HepG2 (cell line): ENCODE data around the gene TYW1. TPM values are rescaled to one million over a fixed set of nuclear protein-coding genes. Genes with fewer than 3 reads are reported as not detected.
"Not testable (repeated sequence)": the region's sequence is repeated elsewhere in the genome, so short reads cannot be mapped to it uniquely, and the experiment has no call there.

Source experiments
- ATAC-seq: fragments of 200-7000 bp; cut with Tn5 transposase; 3 replicates; pipeline ENCODE4 v1.9.1; 2020; ENCODE audit warnings: mild to moderate bottlenecking, moderate library complexity
- BruUV-seq: library from RNA; stranded (reverse); fragments of 400-500 nt; replicated peaks from 2 replicates; lab custom pipeline; 2021; lab: Mats Ljungman, UMichigan
- CTCF ChIA-PET: fragments of 300-600 bp; formaldehyde crosslinking; extraction: SDS; loops from one replicate; lab custom pipeline; 2021; ENCODE audit warnings: low total read pairs, inconsistent platforms, low intra/inter-chr PET ratio; lab: Yijun Ruan, JAX
- POLR2A ChIA-PET: fragments of 350-600 bp; sonication (Branson Sonifier 250); formaldehyde crosslinking; loops from one replicate; lab custom pipeline; 2020; ENCODE audit warnings: antibody characterized with exemption, inconsistent platforms; lab: Yijun Ruan, JAX
- DNase-seq: peaks from one replicate; pipeline ENCODE4 v3.0.0-alpha.2; 2015; ENCODE audit warnings: low spot score
- FAIRE-seq: peaks from 3 replicates; lab custom pipeline; 2011; peaks lifted over from hg19 to GRCh38; lab: Jason Lieb, UNC
- H2AFZ ChIP-seq: one replicate; pipeline ENCODE4 v1.6.1; 2011; ENCODE audit warnings: low read length, inconsistent platforms
- H3K27ac ChIP-seq: fragments of 300-600 bp; 3 replicates; pipeline ENCODE4 v1.8.0; 2011; ENCODE audit warnings: mixed run types, mild to moderate bottlenecking, mixed read lengths, low read length, inconsistent platforms; ENCODE audit not compliant: insufficient read depth; ENCODE audit errors: extremely low read length
- H3K27me3 ChIP-seq, 2 experiments: fragments of 200-600 bp in 1 of 2; 2 replicates in 1 of 2; 3 replicates in 1 of 2; pipeline versions ENCODE4 v1.6.0 to v1.8.0; 2011; ENCODE audit warnings: low read length in 2 of 2, mild to moderate bottlenecking in 2 of 2, moderate library complexity in 2 of 2, inconsistent platforms in 1 of 2; ENCODE audit not compliant: insufficient read depth in 2 of 2, control insufficient read depth in 1 of 2
- H3K36me3 ChIP-seq, 2 experiments: fragments of 200-600 bp in 1 of 2; replicated peaks in 1 of 2; 2 replicates in 1 of 2; 3 replicates in 1 of 2; pipeline versions ENCODE4 v1.5.1 to v1.8.0; 2011; ENCODE audit warnings: low read length in 2 of 2, inconsistent platforms in 1 of 2; ENCODE audit not compliant: insufficient read depth in 2 of 2, control insufficient read depth in 1 of 2
- H3K4me1 ChIP-seq: 2 replicates; pipeline ENCODE4 v1.5.1; 2012; ENCODE audit warnings: low read length, inconsistent platforms; ENCODE audit not compliant: insufficient read depth
- H3K4me2 ChIP-seq: 2 replicates; pipeline ENCODE4 v1.6.0; 2011; ENCODE audit warnings: low read depth, low read length, inconsistent platforms
- H3K4me3 ChIP-seq, 3 experiments: fragments of 200-600 bp in 1 of 3; sonication (generic), shearing (Covaris generic) in 1 of 3; replicated peaks in 1 of 3; 2 replicates each; pipeline ENCODE4 v1.5.1; 2011 to 2016; ENCODE audit warnings: low read length in 3 of 3, inconsistent platforms in 2 of 3, low read depth in 2 of 3, mild to moderate bottlenecking in 2 of 3, control low read depth in 1 of 3, mixed read lengths in 1 of 3; ENCODE audit not compliant: insufficient read depth in 1 of 3
- H3K79me2 ChIP-seq: one replicate; pipeline ENCODE4 v1.6.1; 2011; ENCODE audit warnings: low read length, inconsistent platforms; ENCODE audit not compliant: insufficient read depth
- H3K9ac ChIP-seq: 2 replicates; pipeline ENCODE4 v1.6.0; 2011; ENCODE audit warnings: mild to moderate bottlenecking, low read depth, low read length, inconsistent platforms; ENCODE audit not compliant: insufficient read depth
- H3K9me3 ChIP-seq: 2 replicates; pipeline ENCODE4 v1.5.1; 2012; ENCODE audit warnings: mild to moderate bottlenecking, low read length
- H4K20me1 ChIP-seq: 2 replicates; pipeline ENCODE4 v1.6.0; 2011; ENCODE audit warnings: inconsistent platforms, mild to moderate bottlenecking, low read length, moderate library complexity; ENCODE audit not compliant: insufficient read depth
- WGBS: methylation state at CpG from one replicate; pipeline ENCODE4 v1.1.6; 2017; ENCODE audit warnings: low lambda C conversion rate; 5-methylcytosine and 5-hydroxymethylcytosine counted together
- in situ Hi-C: cut with HindIII; loops from 2 replicates; pipeline ENCODE4 v1.10.0; 2017; ENCODE audit warnings: low pct_unique_long_range_greater_than_20kb; ENCODE audit not compliant: extremely low pct_ligation_motif_present
- intact Hi-C: fragments of 100-400 bp; cut with micrococcal nuclease; formaldehyde crosslinking; loops from one replicate; pipeline ENCODE4 v1.10.0; 2022; ENCODE audit not compliant: unreplicated experiment
- polyA plus RNA-seq, 8 experiments: library from polyadenylated mRNA; depleted of rRNA in 3 of 8; stranded (reverse) in 7 of 8; unstranded in 1 of 8; fragments of >200 nt; fragmentation: Illumina TruSeq in 4 of 8; extraction: Trizol in 4 of 8; gene quantifications; 2 replicates each; pipeline versions ENCODE4 v1.2.1 to v1.2.3, GENCODE V29; 2011 to 2016; ENCODE audit warnings: low read depth in 4 of 8, missing spikeins in 1 of 8, mixed read lengths in 1 of 8; ENCODE audit not compliant: insufficient read depth in 1 of 8
- total RNA-seq, 5 experiments: library from RNA; depleted of rRNA; stranded (reverse); fragments of >200 nt; fragmentation: Illumina TruSeq; extraction: Trizol; gene quantifications; 2 replicates each; pipeline ENCODE4 v1.2.3, GENCODE V29; 2016; ENCODE audit warnings: low read depth in 1 of 5
- TF ChIP-seq, protein P1 (sequence below): sonication (generic); IDR thresholded peaks from 2 replicates; pipeline ENCODE4 v1.6.1; 2016; ENCODE audit warnings: low read depth, borderline replicate concordance

Gene TYW1
- total and polyA plus RNA-seq, 2 of the 13 experiments (the other 11 are each of a cell fraction or from before 2014, with no cell fraction given): 8.6 to 17.6 TPM

GRCh38 chr7:67192889-67193613, 196.4 kb downstream of the TYW1 start:
- POLR2A ChIA-PET, H3K27ac ChIP-seq, H4K20me1 ChIP-seq, H3K4me3 ChIP-seq, BruUV-seq, H3K9me3 ChIP-seq, H3K79me2 ChIP-seq, FAIRE-seq, H3K27me3 ChIP-seq, H3K36me3 ChIP-seq, CTCF ChIA-PET, H3K9ac ChIP-seq, in situ Hi-C loops: not testable (repeated sequence)
- 94% methylated on average over 11 of the region's 11 CpGs for whole genome bisulfite sequencing
- TF ChIP-seq, protein P1, sequence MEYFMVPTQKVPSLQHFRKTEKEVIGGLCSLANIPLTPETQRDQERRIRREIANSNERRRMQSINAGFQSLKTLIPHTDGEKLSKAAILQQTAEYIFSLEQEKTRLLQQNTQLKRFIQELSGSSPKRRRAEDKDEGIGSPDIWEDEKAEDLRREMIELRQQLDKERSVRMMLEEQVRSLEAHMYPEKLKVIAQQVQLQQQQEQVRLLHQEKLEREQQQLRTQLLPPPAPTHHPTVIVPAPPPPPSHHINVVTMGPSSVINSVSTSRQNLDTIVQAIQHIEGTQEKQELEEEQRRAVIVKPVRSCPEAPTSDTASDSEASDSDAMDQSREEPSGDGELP: peak; percentile 35; the same call in 1 of the 2 replicates
- TF ChIP-seq, all 625 proteins: peak for 1; not testable (repeated sequence) for 624
- H3K4me2 ChIP-seq, H2AFZ ChIP-seq, ATAC-seq, H3K4me1 ChIP-seq, intact Hi-C loops: not testable (repeated sequence)
- DNase-seq: peak; percentile 10

DNA sequence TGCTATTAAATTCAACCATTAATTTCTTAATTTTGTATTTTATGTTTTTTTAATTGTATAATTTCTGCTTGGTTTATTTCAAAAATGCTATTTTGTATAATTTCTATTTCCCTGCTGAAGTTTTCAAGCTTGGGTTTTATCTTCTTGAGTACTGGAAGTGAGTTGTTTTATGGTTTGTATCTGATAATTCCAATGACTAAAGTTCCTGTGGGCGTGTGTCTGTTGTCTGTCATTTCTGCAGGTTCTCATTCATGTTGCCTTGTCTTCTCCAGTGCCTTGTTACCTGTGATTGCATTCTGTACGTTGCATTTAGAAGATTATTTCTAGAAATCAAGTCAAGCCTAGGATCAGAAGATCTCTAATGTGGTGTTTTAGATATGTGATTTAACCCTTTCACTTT, 199.5 kb downstream of the TYW1 start:
- H3K79me2 ChIP-seq, H3K36me3 ChIP-seq, H3K4me3 ChIP-seq, H3K4me1 ChIP-seq, FAIRE-seq, H4K20me1 ChIP-seq, H3K9ac ChIP-seq, H3K27ac ChIP-seq, H3K27me3 ChIP-seq, H2AFZ ChIP-seq, POLR2A ChIA-PET, intact Hi-C loops, DNase-seq, BruUV-seq, H3K4me2 ChIP-seq, CTCF ChIA-PET, ATAC-seq, H3K9me3 ChIP-seq, in situ Hi-C loops: not testable (repeated sequence)
- 96% methylated on average over 2 of the region's 2 CpGs for WGBS

- WGBS: 93% methylated on average over 9 of the region's 9 CpGs
- ATAC-seq: not testable (repeated sequence)
These were observed 202.4 kb downstream of the TYW1 start for GRCh38 chr7:67198865-67199526.

GRCh38 chr7:67205772-67206171, 209.1 kb downstream of the TYW1 start:
- WGBS: 90% methylated on average over 2 of the region's 2 CpGs
- H3K9ac ChIP-seq, H3K27me3 ChIP-seq, POLR2A ChIA-PET, CTCF ChIA-PET, in situ Hi-C loops, H3K4me3 ChIP-seq, BruUV-seq, DNase-seq, ATAC-seq, H3K36me3 ChIP-seq, H3K79me2 ChIP-seq, intact Hi-C loops, H4K20me1 ChIP-seq, H3K4me1 ChIP-seq, H3K4me2 ChIP-seq, H3K9me3 ChIP-seq, H2AFZ ChIP-seq, H3K27ac ChIP-seq: not testable (repeated sequence)
- peak; percentile 18 for FAIRE-seq

More at GRCh38 chr7:67198865-67199526, 202.4 kb downstream of the TYW1 start:
- H3K9me3 ChIP-seq, POLR2A ChIA-PET, H3K27me3 ChIP-seq, H4K20me1 ChIP-seq, H3K4me3 ChIP-seq, H3K4me1 ChIP-seq, CTCF ChIA-PET, H3K9ac ChIP-seq, BruUV-seq, intact Hi-C loops, H3K27ac ChIP-seq, H3K36me3 ChIP-seq, H3K4me2 ChIP-seq, H3K79me2 ChIP-seq, DNase-seq, H2AFZ ChIP-seq, in situ Hi-C loops: not testable (repeated sequence)
- FAIRE-seq: peak; percentile 12
